HEK293T (cell line): Measurements from ENCODE around the gene CHCHD3.

Experiments
- FOXM1 ChIP-seq: fragments of 450-650 bp; IDR thresholded peaks from 2 replicates; pipeline ENCODE4 v1.6.1; 2017; ENCODE audit warnings: mild to moderate bottlenecking, borderline replicate concordance
- SUZ12 ChIP-seq: fragments of 450-650 bp; IDR thresholded peaks from 2 replicates; pipeline ENCODE4 v1.6.1; 2016; ENCODE audit warnings: mild to moderate bottlenecking

GRCh38 chr7:132856416-132856815 lies 225.5 kb downstream of the CHCHD3 start:
- TF ChIP-seq FOXM1 (no peak), SUZ12 (no peak)
